ENCODE data around the gene ENDOD1.
A peak's percentile ranks its signal among the peaks of the same experiment; 100 is the strongest.

ENDOD1 gene

GRCh38 chr11:95145430-95146060 lies 55.9 kb downstream of the ENDOD1 start:
- no peak for DNase-seq

- no peak for DNase-seq
Measured at GRCh38 chr11:95147364-95147905, 57.8 kb downstream of the ENDOD1 start.

- DNase-seq: no peak
Measured at GRCh38 chr11:95148406-95148805, 58.8 kb downstream of the ENDOD1 start.

- DNase-seq: no peak
Measured at GRCh38 chr11:95148938-95149337, 59.3 kb downstream of the ENDOD1 start.

- DNase-seq: no peak
Measured at GRCh38 chr11:95149651-95150364, 60.2 kb downstream of the ENDOD1 start.

- peak; percentile 87 to 89 for DNase-seq
Measured at GRCh38 chr11:95150956-95151684, 61.5 kb downstream of the ENDOD1 start.

GRCh38 chr11:95152876-95153856 lies 63.5 kb downstream of the ENDOD1 start:
- DNase-seq: peak in 1 of 2 experiments; percentile 15

- no peak for DNase-seq
Measured at GRCh38 chr11:95153857-95154246, 64.2 kb downstream of the ENDOD1 start.

GRCh38 chr11:95154514-95154913 lies 64.9 kb downstream of the ENDOD1 start:
- peak; percentile 64 to 66 for DNase-seq

- DNase-seq: no peak
Measured at GRCh38 chr11:95155385-95155784, 65.7 kb downstream of the ENDOD1 start.

GRCh38 chr11:95156133-95156721 lies 66.6 kb downstream of the ENDOD1 start:
- DNase-seq: no peak

- no peak for DNase-seq
Measured at GRCh38 chr11:95156916-95157541, 67.4 kb downstream of the ENDOD1 start.

- no peak for DNase-seq
Measured at GRCh38 chr11:95157824-95158223, 68.2 kb downstream of the ENDOD1 start.

GRCh38 chr11:95161248-95161647 lies 71.6 kb downstream of the ENDOD1 start:
- no peak for DNase-seq

GRCh38 chr11:95163106-95163505 lies 73.5 kb downstream of the ENDOD1 start:
- DNase-seq: no peak

GRCh38 chr11:95165638-95166037 lies 76.0 kb downstream of the ENDOD1 start:
- DNase-seq: no peak

GRCh38 chr11:95166781-95167180 lies 77.1 kb downstream of the ENDOD1 start:
- no peak for DNase-seq

GRCh38 chr11:95170294-95170693 lies 80.6 kb downstream of the ENDOD1 start:
- no peak for DNase-seq

- no peak for DNase-seq
Measured at GRCh38 chr11:95175818-95176380, 86.3 kb downstream of the ENDOD1 start.
